Loucy (cell line): ENCODE results near the gene GMPPA.

Experiments used
- H2AFZ ChIP-seq: fragments of 200-600 bp; sonication (generic); 2 replicates; pipeline ENCODE4 v1.6.0; 2016; ENCODE audit warnings: antibody characterized with exemption, mild to moderate bottlenecking, low read length, moderate library complexity
- H3F3A ChIP-seq: fragments of 200-600 bp; 2 replicates; pipeline ENCODE4 v1.6.0; 2016; ENCODE audit warnings: antibody characterized with exemption, low read depth, mild to moderate bottlenecking
- H3K27me3 ChIP-seq: fragments of 200-600 bp; sonication (generic); 2 replicates; pipeline ENCODE4 v1.6.1; 2014; ENCODE audit warnings: low read length, mild to moderate bottlenecking; ENCODE audit not compliant: insufficient read depth, poor library complexity, severe bottlenecking
- H3K36me3 ChIP-seq: fragments of 200-600 bp; sonication (generic); 2 replicates; pipeline ENCODE4 v1.6.1; 2016; ENCODE audit warnings: low read length; ENCODE audit not compliant: insufficient read depth
- H3K4me1 ChIP-seq: fragments of 200-600 bp; sonication (generic); 2 replicates; pipeline ENCODE4 v1.5.1; 2014; ENCODE audit warnings: low read length, mild to moderate bottlenecking; ENCODE audit not compliant: insufficient read depth, poor library complexity, severe bottlenecking
- H3K4me2 ChIP-seq: fragments of 200-600 bp; sonication (generic); 2 replicates; pipeline ENCODE4 v1.6.0; 2014; ENCODE audit warnings: antibody characterized with exemption, low read length, low read depth, mild to moderate bottlenecking; ENCODE audit not compliant: poor library complexity, severe bottlenecking
- H3K4me3 ChIP-seq: fragments of 200-600 bp; sonication (generic); 2 replicates; pipeline ENCODE4 v1.5.1; 2014; ENCODE audit warnings: low read length, mild to moderate bottlenecking, mixed read lengths; ENCODE audit not compliant: poor library complexity, severe bottlenecking
- H3K79me2 ChIP-seq: fragments of 200-600 bp; sonication (generic); 2 replicates; pipeline ENCODE4 v1.6.1; 2014; ENCODE audit warnings: low read length; ENCODE audit not compliant: insufficient read depth
- H3K9ac ChIP-seq: fragments of 200-600 bp; sonication (generic); 2 replicates; pipeline ENCODE4 v1.6.0; 2014; ENCODE audit warnings: mild to moderate bottlenecking, low read depth, low read length, moderate library complexity; ENCODE audit not compliant: poor library complexity, severe bottlenecking
- H3K9me2 ChIP-seq: fragments of 200-600 bp; sonication (generic); replicated peaks from 2 replicates; pipeline ENCODE4 v1.6.1; 2016; ENCODE audit warnings: low read depth, low read length, mixed read lengths
- H3K9me3 ChIP-seq: fragments of 200-600 bp; sonication (generic); 2 replicates; pipeline ENCODE4 v1.6.1; 2014; ENCODE audit warnings: mild to moderate bottlenecking, antibody characterized with exemption, low read length, low read depth; ENCODE audit not compliant: insufficient read depth
- H4K20me1 ChIP-seq: fragments of 200-600 bp; sonication (generic); 2 replicates; pipeline ENCODE4 v1.6.0; 2014; ENCODE audit warnings: antibody characterized with exemption, low read length, mild to moderate bottlenecking; ENCODE audit not compliant: insufficient read depth, poor library complexity, severe bottlenecking
- CTCF ChIP-seq: fragments of 200-600 bp; sonication (generic); conservative IDR thresholded peaks from 2 replicates; pipeline ENCODE4 v1.5.1; 2014; ENCODE audit warnings: mild to moderate bottlenecking, antibody characterized with exemption, low read length
- EZH2phosphoT487 ChIP-seq: fragments of 200-600 bp; IDR thresholded peaks from 2 replicates; pipeline ENCODE4 v1.6.1; 2018; ENCODE audit warnings: antibody characterized with exemption, mild to moderate bottlenecking, moderate library complexity, borderline replicate concordance

Gene GMPPA

GRCh38 chr2:219501849-219502248, 3.2 kb downstream of the GMPPA start:
- H3K79me2 ChIP-seq, result peaks cover 10% of the 10 kb centered on the region; the same call in 1 of the 2 replicates
- no peaks in the 10 kb centered on the region for H3K27me3 ChIP-seq
- no peak overlapping the region for H3K4me2 ChIP-seq
- no peaks in the 10 kb centered on the region for H3F3A ChIP-seq
- H4K20me1 ChIP-seq, result no peaks in the 10 kb centered on the region
- no peak overlapping the region for H2AFZ ChIP-seq
- no peak overlapping the region for H3K4me3 ChIP-seq
- no peaks in the 10 kb centered on the region for H3K9me2 ChIP-seq
- H3K9ac ChIP-seq, result no peak overlapping the region
- H3K4me1 ChIP-seq, result peaks cover 19% of the 10 kb centered on the region
- TF ChIP-seq EZH2phosphoT487, result no peak
- TF ChIP-seq CTCF, result no peak
- no peaks in the 10 kb centered on the region for H3K36me3 ChIP-seq
- no peaks in the 10 kb centered on the region for H3K9me3 ChIP-seq

GRCh38 chr2:219502618-219503017, 3.9 kb downstream of the GMPPA start:
- Histone ChIP-seq H3K9me3 (no peaks in the 10 kb centered on the region), H3K79me2 (peaks cover 10% of the 10 kb centered on the region; the same call in 1 of the 2 replicates), H3K27me3 (no peaks in the 10 kb centered on the region), H3K9me2 (no peaks in the 10 kb centered on the region), H3F3A (no peaks in the 10 kb centered on the region), H3K36me3 (no peaks in the 10 kb centered on the region), H2AFZ (no peak overlapping the region), H3K4me1 (peaks cover 19% of the 10 kb centered on the region), H3K4me2 (no peak overlapping the region), H3K9ac (no peak overlapping the region), H4K20me1 (no peaks in the 10 kb centered on the region), H3K4me3 (no peak overlapping the region)
- no peak for TF ChIP-seq CTCF
- no peak for TF ChIP-seq EZH2phosphoT487

- H3K4me1 ChIP-seq, result no peaks in the 10 kb centered on the region
- no peaks in the 10 kb centered on the region for H3K79me2 ChIP-seq
- H3K9me3 ChIP-seq, result no peaks in the 10 kb centered on the region
- H3K4me3 ChIP-seq, result no peak overlapping the region
- no peak overlapping the region for H3K9ac ChIP-seq
- H3K27me3 ChIP-seq, result no peaks in the 10 kb centered on the region
- no peaks in the 10 kb centered on the region for H3K36me3 ChIP-seq
- H4K20me1 ChIP-seq, result no peaks in the 10 kb centered on the region
- H3K4me2 ChIP-seq, result no peak overlapping the region
- no peaks in the 10 kb centered on the region for H3K9me2 ChIP-seq
- TF ChIP-seq EZH2phosphoT487, result no peak
- TF ChIP-seq CTCF, result no peak
- H2AFZ ChIP-seq, result no peak overlapping the region
- no peaks in the 10 kb centered on the region for H3F3A ChIP-seq
Measured at GRCh38 chr2:219505585-219505984, 6.9 kb downstream of the GMPPA start.
